ENCODE data around the gene VDAC2.

VDAC2 gene

DNA sequence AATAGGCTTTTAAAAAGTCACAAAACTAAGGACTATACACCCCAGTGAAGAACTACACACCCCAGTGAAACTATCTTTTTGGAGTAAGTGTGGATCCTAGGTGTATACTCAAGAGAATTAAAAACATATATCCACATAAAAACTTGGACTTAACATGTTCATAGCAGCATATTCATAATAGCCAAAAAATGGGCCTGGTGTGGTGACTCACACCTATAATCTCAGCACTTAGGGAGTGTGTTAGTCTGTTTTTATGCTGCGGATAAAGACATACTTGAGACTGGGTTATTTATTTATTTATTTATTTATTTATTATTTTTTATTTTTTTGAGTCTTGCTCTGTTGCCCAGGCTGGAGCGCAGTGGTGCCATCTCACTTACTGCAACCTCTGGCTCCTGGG, 44.1 kb downstream of the VDAC2 start:
- DNase-seq: no peak

- DNase-seq: no peak
Measured at GRCh38 chr10:75260990-75261389, 50.4 kb downstream of the VDAC2 start.

- no peak for DNase-seq
Measured at GRCh38 chr10:75261813-75262705, 51.5 kb downstream of the VDAC2 start.

DNA sequence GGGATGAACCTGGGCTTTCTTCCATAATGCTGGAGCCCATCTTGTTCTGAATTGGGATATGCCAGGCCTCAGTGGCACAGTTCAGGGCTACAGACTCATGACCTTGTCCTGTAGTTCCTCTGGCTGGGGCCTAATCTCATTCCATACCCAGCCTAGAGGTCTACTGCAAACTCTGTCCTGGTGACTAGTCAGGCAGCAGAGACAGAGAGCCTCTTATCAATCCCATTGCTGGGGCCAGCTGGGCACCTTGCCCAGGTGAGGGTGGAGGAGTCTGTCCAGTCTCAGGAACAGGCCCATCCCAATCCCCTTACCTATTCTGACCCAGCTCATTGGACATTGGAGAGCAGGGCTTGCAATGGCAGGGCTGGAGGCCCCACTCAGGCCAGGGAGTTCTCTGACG, 53.2 kb downstream of the VDAC2 start:
- DNase-seq: no peak

- no peak for DNase-seq
Measured at GRCh38 chr10:75265856-75266255, 55.3 kb downstream of the VDAC2 start.

DNA sequence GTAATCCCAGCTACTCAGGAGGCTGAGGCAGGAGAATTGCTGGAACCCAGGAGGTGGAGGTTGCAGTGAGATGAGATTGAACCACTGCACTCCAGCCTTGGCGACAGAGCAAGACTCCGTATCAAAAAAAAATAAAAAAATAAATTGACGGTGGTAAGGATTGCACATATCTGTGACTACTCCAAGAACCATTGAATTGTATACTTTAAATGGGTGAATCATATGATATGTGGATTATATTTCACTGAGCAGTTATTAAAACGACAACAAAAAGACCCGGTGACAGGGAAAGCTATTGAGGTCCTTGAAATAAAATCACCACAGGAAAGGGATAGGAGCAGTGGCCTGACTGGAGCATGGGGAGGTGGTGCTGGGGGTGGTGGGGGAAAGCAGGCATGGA, 56.3 kb downstream of the VDAC2 start:
- no peak for DNase-seq

DNA sequence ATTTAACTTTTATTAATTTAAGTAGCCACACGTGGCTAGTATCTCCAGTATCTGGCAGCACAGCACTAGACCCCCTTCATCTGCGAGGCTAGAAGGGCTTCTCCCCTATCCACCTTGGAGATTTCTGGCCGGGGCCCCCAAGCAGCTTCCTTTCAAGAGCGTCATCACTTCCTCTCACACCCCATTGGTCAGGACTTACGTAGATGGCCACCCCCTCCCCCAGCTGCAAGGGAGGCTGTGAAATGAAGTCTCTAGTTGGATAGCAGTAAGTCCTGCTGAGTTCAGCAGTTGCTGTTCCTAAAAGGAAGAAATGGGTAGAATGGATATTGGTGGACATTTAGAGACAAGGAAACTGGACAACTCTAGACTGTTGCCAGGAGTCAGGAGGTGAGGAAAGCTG, 59.0 kb downstream of the VDAC2 start:
- DNase-seq: no peak

DNA sequence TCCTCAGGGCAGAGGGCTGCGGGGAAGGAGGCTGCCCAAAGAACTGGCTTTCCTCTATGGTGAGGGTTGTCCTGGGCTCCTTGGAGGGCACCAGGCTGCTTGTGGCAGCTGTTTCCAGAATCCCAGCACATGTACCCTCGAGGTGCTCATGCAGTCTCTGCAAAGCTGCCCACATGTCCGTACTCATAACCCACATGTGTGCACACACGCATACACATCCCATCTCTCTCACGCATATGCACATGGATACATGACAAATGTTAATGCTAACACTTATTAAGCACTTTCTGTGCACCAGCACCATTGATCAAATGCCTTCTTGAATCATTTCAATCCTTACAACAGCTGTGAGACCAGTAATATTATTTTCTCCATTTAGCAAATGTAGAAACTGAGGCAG, 61.5 kb downstream of the VDAC2 start:
- DNase-seq: no peak

GRCh38 chr10:75272896-75273295, 62.3 kb downstream of the VDAC2 start:
- DNase-seq: no peak

DNA sequence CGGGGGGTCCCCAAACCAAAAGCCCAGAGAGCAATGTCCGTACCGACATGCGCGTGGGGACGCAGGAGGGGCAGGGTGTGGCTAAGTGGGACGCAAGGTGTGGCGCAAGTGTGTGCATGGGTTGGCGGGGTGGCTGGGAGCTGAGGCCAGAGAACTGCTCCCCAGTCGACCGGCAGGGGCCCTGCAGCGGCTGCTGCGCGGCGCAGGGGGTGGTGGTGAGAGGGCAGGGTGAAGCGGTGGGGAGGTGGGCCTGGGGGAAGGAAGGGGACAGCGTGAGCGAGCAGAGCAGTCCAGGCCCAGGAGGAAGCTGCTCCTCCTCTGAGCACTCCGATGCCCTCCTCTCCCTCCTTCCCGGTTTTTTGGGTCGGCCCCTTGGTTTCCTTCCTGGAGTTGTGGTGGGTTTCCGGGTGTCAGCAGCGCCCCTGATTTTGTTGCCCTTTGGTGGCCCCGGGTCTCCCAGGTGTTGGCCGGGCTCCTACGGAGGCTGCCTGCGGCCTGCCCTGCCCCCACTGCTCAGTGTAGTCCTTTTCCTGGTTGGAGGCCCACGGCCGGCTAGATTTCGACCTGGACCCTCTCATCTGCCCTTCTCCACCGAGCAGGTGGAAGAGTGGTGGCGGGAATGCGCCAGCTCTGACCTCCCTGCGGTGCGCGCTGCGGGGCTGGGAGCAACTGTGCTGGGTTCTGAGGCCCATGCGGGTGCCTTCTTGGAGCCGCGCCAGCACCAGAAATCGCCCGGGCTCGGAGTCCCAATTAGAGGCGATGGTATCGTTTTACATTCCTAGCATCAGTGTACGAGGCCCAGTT, 65.7 kb downstream of the VDAC2 start:
- no peak for DNase-seq

DNA sequence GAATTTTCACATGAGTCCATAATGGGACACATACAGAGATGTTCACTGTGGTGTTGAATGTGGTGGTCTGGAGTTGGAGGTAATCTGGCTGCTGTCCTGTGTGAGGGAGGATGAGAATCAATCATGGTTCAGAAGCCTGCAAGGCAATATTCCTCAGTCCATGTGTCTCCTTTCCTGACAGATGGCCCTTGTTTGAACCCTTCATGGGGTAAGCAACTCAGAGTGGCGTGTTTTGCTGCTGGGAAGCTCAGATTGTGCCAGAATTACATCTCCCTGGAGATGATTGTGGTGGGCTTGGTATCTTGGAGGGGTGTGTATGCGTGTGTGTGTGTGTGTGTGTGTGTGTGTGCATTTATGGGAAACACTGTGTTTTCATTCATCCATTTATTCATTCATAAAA, 69.6 kb downstream of the VDAC2 start:
- DNase-seq: no peak

All from SW 1271 (cell line).